Activated T-helper 1 cell treated with anti-CD3 and anti-CD28 coated beads, Interleukin-12 subunit alpha, Interleukin-12 subunit beta, Interleukin-2, Interleukin-4 antibody, amounts not matched to agents 30 ng/mL and 10 ng/mL and 1 ng/mL, durations not matched to agents 14 hours and 24 hours and 36 hours (primary cell): ENCODE measurements around the gene SLC39A11. TPM values are rescaled to one million over a fixed set of nuclear protein-coding genes. Genes with fewer than 3 reads are reported as not detected.
"Not testable (repeated sequence)": the region's sequence is repeated elsewhere in the genome, so short reads cannot be mapped to it uniquely, and the experiment has no call there.

ENCODE experiments used
- DNase-seq: peaks from one replicate; pipeline ENCODE4 v3.0.0; 2021; ENCODE audit warnings: low spot score
- H3K27ac Mint-ChIP-seq: one replicate; pipeline ENCODE4 v1.8.0; 2021; ENCODE audit warnings: mild to moderate bottlenecking, mixed read lengths
- H3K27me3 Mint-ChIP-seq: one replicate; pipeline ENCODE4 v1.8.0; 2022; ENCODE audit warnings: mild to moderate bottlenecking, moderate library complexity, mixed read lengths; ENCODE audit not compliant: insufficient read depth
- H3K36me3 Mint-ChIP-seq: one replicate; pipeline ENCODE4 v1.8.0; 2021; ENCODE audit warnings: low read depth, mixed read lengths
- H3K4me1 Mint-ChIP-seq: one replicate; pipeline ENCODE4 v1.8.0; 2021; ENCODE audit warnings: low read depth, mixed read lengths
- H3K4me3 Mint-ChIP-seq: one replicate; pipeline ENCODE4 v1.8.0; 2021; ENCODE audit warnings: mild to moderate bottlenecking, moderate library complexity, mixed read lengths
- H3K9me3 Mint-ChIP-seq: one replicate; pipeline ENCODE4 v1.8.0; 2021; ENCODE audit warnings: mixed read lengths
- intact Hi-C: fragments of 100-400 bp; cut with micrococcal nuclease; formaldehyde crosslinking; loops from one replicate; pipeline ENCODE4 v1.15.1; 2024
- total RNA-seq: library from RNA; stranded (reverse); gene quantifications from 2 replicates; pipeline ENCODE4 v1.2.3, GENCODE V29; 2022

SLC39A11 gene
- total RNA-seq, 1 donor from 2014 or later, result 20.9 TPM

GRCh38 chr17:72838581-72838980 is 253.9 kb downstream of the SLC39A11 start:
- intact Hi-C loops, result no loop called here
- DNase-seq, result no peak
- Mint-ChIP-seq H3K4me3 (no peak overlapping the region), H3K36me3 (peaks cover 2% of the 10 kb centered on the region), H3K9me3 (peaks cover 8% of the 10 kb centered on the region), H3K27me3 (no peaks in the 10 kb centered on the region), H3K27ac (no peak overlapping the region), H3K4me1 (no peaks in the 10 kb centered on the region)

DNA sequence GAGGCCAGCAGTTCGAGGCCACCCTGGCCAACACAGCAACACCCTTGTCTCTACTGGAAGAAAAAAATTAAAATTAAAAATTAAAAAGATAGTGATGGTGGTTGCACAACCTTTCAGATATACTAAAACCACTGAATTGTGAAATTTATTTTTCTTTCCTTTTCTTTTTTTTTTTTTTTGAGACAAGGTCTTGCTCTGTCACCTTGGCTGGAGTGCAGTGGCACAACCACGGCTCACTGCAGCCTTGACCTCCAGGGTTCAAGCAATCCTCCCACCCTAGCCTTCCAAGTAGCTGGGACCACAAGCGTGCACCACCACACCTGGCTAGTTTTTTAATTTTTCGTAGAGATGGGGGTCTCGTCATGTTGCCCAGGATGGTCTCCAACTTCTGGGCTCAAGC is 254.4 kb downstream of the SLC39A11 start:
- DNase-seq, result no peak
- peaks cover 2% of the 10 kb centered on the region for H3K36me3 Mint-ChIP-seq
- no peak overlapping the region for H3K27ac Mint-ChIP-seq
- no peaks in the 10 kb centered on the region for H3K27me3 Mint-ChIP-seq
- intact Hi-C loops, result no loop called here
- H3K4me3 Mint-ChIP-seq, result no peak overlapping the region
- H3K9me3 Mint-ChIP-seq, result peaks cover 8% of the 10 kb centered on the region
- H3K4me1 Mint-ChIP-seq, result no peaks in the 10 kb centered on the region

DNA sequence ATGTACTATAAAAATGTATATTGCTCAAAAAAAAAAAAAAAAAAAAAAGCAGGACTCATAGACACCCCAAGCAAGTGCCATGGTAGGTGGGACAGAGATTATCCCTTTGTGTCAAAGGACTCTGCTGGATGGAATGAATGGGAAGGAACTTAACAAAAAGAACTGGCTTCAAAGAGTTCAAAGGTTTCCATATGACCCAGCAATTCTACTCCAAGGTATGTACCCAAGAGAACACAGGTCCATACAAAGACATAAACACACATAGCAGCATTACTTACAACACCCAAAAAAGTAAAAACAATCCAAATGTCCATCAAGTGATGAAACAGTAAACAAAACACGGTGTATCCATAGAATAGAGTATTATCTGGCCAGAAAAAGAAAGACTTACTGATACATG is 255.2 kb downstream of the SLC39A11 start:
- Mint-ChIP-seq H3K36me3 (peaks cover 2% of the 10 kb centered on the region), H3K27ac (no peak overlapping the region), H3K4me1 (no peaks in the 10 kb centered on the region), H3K27me3 (no peaks in the 10 kb centered on the region), H3K9me3 (peaks cover 8% of the 10 kb centered on the region), H3K4me3 (no peak overlapping the region)
- intact Hi-C loops, result no loop called here
- no peak for DNase-seq

DNA sequence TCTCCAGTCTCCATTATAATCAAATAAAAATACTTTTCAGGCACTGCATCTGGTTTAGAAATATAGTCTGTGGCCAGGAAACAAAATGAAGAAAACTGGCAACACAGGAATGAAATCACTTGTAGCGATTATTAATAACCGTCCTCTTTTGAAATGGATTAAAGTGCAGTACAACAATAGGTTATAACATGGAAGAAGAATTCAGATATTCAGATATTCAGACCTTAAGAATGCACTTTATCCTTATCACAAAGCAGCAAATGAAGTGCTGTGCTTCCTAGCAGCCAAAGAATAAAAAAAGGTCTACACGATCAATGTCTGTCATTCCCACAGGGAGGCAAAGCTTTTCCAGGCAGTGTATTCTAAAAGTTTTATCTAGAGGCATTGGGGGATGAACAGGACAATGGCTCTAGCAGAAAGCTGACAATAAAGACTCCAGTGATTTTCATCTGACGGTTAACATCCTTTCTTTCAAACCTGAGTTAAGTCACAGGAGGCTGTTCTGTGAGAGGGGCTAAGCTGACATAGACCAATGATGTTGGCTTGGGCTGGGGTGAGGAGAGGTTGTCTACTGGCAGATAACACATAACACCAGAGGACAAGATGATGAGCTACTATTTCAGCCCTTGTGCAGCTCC is 259.2 kb downstream of the SLC39A11 start:
- Mint-ChIP-seq H3K36me3 (no peaks in the 10 kb centered on the region), H3K27me3 (no peaks in the 10 kb centered on the region), H3K4me1 (no peaks in the 10 kb centered on the region), H3K9me3 (no peaks in the 10 kb centered on the region), H3K4me3 (no peak overlapping the region), H3K27ac (no peak overlapping the region)
- intact Hi-C loops, result no loop called here
- no peak for DNase-seq

DNA sequence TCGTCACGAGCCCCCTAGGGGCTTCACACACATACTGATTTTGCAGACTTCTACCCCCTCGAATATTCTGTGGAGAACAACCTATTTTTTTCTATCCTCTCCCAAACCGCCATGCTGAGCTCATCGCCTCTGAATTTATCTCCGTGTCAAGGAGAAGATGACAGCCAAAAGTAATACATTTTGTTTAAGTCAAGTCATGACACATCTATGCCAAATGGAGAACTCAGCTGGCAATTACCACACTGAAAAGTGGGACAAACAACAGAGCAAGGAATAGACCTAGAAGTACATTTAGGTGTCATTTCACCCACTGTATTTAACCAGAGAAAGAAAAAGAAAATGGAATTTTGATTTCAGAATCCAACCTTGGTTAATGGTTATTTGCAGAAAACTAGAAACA is 260.2 kb downstream of the SLC39A11 start:
- Mint-ChIP-seq H3K4me1 (no peaks in the 10 kb centered on the region), H3K4me3 (no peak overlapping the region), H3K9me3 (peaks cover 4% of the 10 kb centered on the region), H3K36me3 (no peaks in the 10 kb centered on the region), H3K27ac (no peak overlapping the region), H3K27me3 (no peaks in the 10 kb centered on the region)
- intact Hi-C loops, result no loop called here
- DNase-seq, result no peak

DNA sequence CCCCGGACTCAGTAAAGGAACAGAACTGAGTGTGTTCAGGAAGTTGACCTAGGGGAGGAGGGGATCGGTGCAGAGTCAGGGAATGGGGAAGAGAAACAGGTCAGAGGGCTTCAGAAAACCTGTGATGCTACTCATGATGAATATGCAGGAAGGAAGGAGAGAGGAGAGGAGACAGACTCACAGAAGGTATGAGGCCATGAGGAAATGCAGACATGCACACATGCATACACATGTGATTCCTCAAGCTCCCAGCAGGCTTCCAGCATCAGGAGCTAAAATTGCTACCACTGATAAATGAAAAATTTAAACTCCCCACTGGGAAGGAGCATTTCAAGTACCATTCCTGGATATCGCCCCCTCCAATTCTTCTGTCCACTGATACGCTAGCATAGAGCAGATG is 262.6 kb downstream of the SLC39A11 start:
- DNase-seq, result no peak
- peaks cover 24% of the 10 kb centered on the region for H3K9me3 Mint-ChIP-seq
- no peaks in the 10 kb centered on the region for H3K27me3 Mint-ChIP-seq
- H3K4me1 Mint-ChIP-seq, result no peaks in the 10 kb centered on the region
- H3K4me3 Mint-ChIP-seq, result no peak overlapping the region
- no peaks in the 10 kb centered on the region for H3K36me3 Mint-ChIP-seq
- H3K27ac Mint-ChIP-seq, result no peak overlapping the region
- intact Hi-C loops, result no loop called here

- no peaks in the 10 kb centered on the region for H3K4me1 Mint-ChIP-seq
- intact Hi-C loops, result no loop called here
- no peak overlapping the region for H3K4me3 Mint-ChIP-seq
- peaks cover 39% of the 10 kb centered on the region for H3K9me3 Mint-ChIP-seq
- no peak for DNase-seq
- H3K36me3 Mint-ChIP-seq, result peaks cover 6% of the 10 kb centered on the region
- no peak overlapping the region for H3K27ac Mint-ChIP-seq
- no peaks in the 10 kb centered on the region for H3K27me3 Mint-ChIP-seq
Observed at GRCh38 chr17:72826602-72827001, 265.9 kb downstream of the SLC39A11 start.

DNA sequence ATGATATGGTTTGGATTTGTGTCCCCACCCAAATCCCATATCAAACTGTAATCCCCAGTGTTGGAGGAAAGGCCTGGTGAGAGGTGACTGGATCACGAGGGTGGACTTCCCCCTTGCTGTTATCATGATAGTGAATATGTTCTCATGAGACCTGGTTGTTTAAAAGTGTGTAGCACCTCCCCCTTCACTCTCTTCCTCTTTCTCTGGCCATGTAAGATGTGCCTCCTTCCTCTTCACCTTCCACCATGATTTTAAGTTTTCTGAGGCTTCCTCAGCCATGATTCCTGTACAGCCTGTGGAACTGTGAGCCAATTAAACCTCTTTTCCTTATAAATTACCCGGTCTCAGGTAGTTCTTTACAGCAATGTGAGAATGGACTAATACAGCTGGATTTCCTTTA is 266.4 kb downstream of the SLC39A11 start:
- H3K27me3 Mint-ChIP-seq, H3K4me1 Mint-ChIP-seq, H3K27ac Mint-ChIP-seq, H3K4me3 Mint-ChIP-seq, H3K36me3 Mint-ChIP-seq, DNase-seq, intact Hi-C loops: not testable (repeated sequence)
- peaks cover 39% of the 10 kb centered on the region for H3K9me3 Mint-ChIP-seq

DNA sequence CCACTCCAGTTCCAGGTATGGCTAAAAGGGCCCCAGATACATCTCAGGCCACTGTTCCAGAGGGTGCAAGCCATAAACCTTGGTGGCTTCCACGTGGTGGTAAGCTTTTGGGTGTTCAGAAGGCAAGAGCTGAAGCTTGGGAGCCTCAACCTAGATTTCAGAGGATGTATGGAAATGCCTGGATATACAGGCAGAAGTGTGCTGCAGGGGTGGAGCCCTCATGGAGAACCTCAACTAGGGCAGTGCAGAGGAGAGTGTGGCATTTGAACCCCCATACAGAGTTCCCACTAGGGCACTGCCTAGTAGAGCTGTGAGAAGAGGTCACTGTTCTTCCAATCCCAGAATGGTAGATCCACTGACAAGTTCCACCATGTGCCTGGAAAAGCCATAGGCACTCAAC is 267.3 kb downstream of the SLC39A11 start:
- Mint-ChIP-seq H3K4me3 (no peak overlapping the region), H3K4me1 (no peaks in the 10 kb centered on the region), H3K9me3 (peaks cover 39% of the 10 kb centered on the region), H3K36me3 (peaks cover 6% of the 10 kb centered on the region), H3K27me3 (no peaks in the 10 kb centered on the region), H3K27ac (no peak overlapping the region)
- no peak for DNase-seq
- intact Hi-C loops, result no loop called here

DNA sequence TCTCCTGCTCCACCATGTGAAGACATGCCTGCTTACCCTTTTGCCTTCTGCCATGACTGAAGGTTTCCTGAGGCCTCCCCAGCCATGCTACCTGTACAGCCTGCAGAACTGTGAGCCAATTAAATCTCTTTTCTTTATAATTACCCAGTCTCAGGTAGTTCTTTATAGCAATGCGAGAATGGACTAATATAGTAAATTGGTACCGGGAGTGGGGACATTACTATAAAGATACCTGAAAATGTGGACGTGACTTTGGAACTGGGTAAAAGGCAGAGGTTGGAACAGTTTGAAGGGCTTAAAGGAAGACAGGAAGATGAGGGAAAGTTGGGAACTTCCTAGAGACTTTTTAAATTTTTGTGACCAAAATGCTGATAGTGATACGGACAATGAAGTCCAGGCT is 268.2 kb downstream of the SLC39A11 start:
- H3K27me3 Mint-ChIP-seq, result not testable (repeated sequence)

GRCh38 chr17:72822358-72823023 is 270.0 kb downstream of the SLC39A11 start:
- intact Hi-C loops, result no loop called here
- Mint-ChIP-seq H3K9me3 (peaks cover 41% of the 10 kb centered on the region), H3K27ac (no peak overlapping the region), H3K4me3 (no peak overlapping the region), H3K36me3 (peaks cover 8% of the 10 kb centered on the region), H3K4me1 (no peaks in the 10 kb centered on the region), H3K27me3 (no peaks in the 10 kb centered on the region)
- no peak for DNase-seq

More for the DNA sequence above, 268.2 kb downstream of the SLC39A11 start:
- intact Hi-C loops, H3K27ac Mint-ChIP-seq, H3K4me1 Mint-ChIP-seq, H3K36me3 Mint-ChIP-seq, H3K4me3 Mint-ChIP-seq, DNase-seq: not testable (repeated sequence)
- H3K9me3 Mint-ChIP-seq, result peaks cover 39% of the 10 kb centered on the region

DNA sequence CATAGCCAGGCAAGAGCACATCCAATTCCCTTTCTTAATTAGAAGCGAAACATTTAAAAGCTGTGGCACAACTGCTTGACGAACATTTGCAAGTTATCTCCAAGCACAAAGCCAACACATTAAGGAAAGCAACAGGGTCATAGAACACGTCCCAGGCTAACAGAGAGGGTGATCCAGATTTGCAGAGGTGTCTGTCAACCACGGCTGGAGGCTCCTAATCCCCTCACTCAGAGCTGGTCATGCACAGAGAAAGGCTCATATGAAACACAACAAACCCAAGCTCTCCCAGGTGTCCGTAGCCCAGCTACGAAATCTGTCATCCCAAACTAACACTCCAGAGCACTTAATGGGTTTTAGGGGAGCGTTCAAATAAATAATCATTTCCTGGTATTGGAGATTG is 276.1 kb downstream of the SLC39A11 start:
- peaks cover 6% of the 10 kb centered on the region for H3K36me3 Mint-ChIP-seq
- no peaks in the 10 kb centered on the region for H3K4me1 Mint-ChIP-seq
- H3K27ac Mint-ChIP-seq, result no peak overlapping the region
- no peak for DNase-seq
- no peaks in the 10 kb centered on the region for H3K27me3 Mint-ChIP-seq
- H3K9me3 Mint-ChIP-seq, result peaks cover 8% of the 10 kb centered on the region
- no peak overlapping the region for H3K4me3 Mint-ChIP-seq
- intact Hi-C loops, result no loop called here

DNA sequence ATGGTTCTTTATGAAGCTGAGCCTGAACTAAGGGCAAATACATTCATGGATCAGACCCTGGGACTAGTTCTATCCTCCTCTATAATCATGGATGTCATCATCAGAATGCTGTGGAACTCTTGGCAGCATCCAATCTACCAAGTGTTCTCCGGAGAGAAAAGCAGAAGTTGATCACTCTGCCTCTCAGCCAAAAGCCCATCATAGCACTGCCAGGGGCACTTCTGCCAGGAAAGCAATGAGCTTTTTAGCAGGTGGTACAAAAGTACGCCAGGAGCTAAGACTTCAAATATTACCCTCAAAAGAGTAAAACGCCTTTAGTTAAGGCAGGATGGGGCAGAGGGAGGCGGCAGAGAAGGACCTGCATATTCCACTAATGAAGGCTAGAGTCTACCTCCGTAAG is 279.0 kb downstream of the SLC39A11 start:
- Mint-ChIP-seq H3K27me3 (no peaks in the 10 kb centered on the region), H3K4me1 (no peaks in the 10 kb centered on the region), H3K36me3 (peaks cover 5% of the 10 kb centered on the region), H3K9me3 (peaks cover 12% of the 10 kb centered on the region), H3K4me3 (no peak overlapping the region), H3K27ac (no peak overlapping the region)
- no peak for DNase-seq
- intact Hi-C loops, result no loop called here

- intact Hi-C loops, result no loop called here
- Mint-ChIP-seq H3K4me1 (no peaks in the 10 kb centered on the region), H3K27ac (no peak overlapping the region), H3K36me3 (peaks cover 5% of the 10 kb centered on the region), H3K4me3 (no peak overlapping the region), H3K27me3 (no peaks in the 10 kb centered on the region), H3K9me3 (peaks cover 12% of the 10 kb centered on the region)
- DNase-seq, result no peak
Observed at GRCh38 chr17:72812823-72813222, 279.7 kb downstream of the SLC39A11 start.
